ENCODE data around the gene CHRM5.

DNA sequence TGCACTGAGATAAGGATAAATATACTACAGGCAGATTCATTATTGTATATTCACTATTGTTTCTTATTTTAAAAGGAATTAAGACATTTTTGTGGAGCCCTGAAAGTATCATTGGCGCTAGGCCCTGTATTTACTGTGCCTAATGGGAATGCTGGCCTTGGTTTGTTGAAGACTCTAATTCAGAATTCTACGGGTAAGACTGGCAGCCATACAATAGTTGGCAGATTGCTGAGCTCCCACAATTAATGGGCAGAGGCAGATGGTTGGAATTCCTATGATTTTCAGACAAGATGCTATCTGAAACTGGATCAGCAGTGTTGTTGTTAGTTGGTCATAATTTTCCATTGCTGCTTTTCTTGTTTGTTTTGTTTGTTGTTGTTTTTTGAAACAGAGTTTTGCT is 148.3 kb downstream of the CHRM5 start:
- TF ChIP-seq, protein P1, sequence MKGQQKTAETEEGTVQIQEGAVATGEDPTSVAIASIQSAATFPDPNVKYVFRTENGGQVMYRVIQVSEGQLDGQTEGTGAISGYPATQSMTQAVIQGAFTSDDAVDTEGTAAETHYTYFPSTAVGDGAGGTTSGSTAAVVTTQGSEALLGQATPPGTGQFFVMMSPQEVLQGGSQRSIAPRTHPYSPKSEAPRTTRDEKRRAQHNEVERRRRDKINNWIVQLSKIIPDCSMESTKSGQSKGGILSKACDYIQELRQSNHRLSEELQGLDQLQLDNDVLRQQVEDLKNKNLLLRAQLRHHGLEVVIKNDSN (CRISPR knock-in tag; IDR thresholded peaks at IDR 0.05), result no peak
- TF ChIP-seq EZH2 (IDR thresholded peaks at IDR 0.05; ENCODE audit: borderline replicate concordance, low read depth, low read length) (no peak), ZNF217 (CRISPR knock-in tag; IDR thresholded peaks at IDR 0.05) (no peak), FUS (optimal IDR thresholded peaks at IDR 0.05; ENCODE audit: low read depth, low read length) (no peak), POLR2AphosphoS5 (IDR thresholded peaks at IDR 0.05; ENCODE audit: control insufficient read depth, insufficient read depth, low read depth, low read length) (no peak), ATF1 (CRISPR knock-in tag; IDR thresholded peaks at IDR 0.05) (no peak), ATF1 (tag; IDR thresholded peaks at IDR 0.05) (no peak), RBM22 (IDR thresholded peaks at IDR 0.05; ENCODE audit: low read depth, low read length, poor library complexity, severe bottlenecking) (no peak), ZFX (CRISPR knock-in tag; IDR thresholded peaks at IDR 0.05) (no peak)
- TF ChIP-seq, protein P2, sequence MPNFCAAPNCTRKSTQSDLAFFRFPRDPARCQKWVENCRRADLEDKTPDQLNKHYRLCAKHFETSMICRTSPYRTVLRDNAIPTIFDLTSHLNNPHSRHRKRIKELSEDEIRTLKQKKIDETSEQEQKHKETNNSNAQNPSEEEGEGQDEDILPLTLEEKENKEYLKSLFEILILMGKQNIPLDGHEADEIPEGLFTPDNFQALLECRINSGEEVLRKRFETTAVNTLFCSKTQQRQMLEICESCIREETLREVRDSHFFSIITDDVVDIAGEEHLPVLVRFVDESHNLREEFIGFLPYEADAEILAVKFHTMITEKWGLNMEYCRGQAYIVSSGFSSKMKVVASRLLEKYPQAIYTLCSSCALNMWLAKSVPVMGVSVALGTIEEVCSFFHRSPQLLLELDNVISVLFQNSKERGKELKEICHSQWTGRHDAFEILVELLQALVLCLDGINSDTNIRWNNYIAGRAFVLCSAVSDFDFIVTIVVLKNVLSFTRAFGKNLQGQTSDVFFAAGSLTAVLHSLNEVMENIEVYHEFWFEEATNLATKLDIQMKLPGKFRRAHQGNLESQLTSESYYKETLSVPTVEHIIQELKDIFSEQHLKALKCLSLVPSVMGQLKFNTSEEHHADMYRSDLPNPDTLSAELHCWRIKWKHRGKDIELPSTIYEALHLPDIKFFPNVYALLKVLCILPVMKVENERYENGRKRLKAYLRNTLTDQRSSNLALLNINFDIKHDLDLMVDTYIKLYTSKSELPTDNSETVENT (CRISPR knock-in tag; IDR thresholded peaks at IDR 0.05), result no peak
- TF ChIP-seq, protein P3, sequence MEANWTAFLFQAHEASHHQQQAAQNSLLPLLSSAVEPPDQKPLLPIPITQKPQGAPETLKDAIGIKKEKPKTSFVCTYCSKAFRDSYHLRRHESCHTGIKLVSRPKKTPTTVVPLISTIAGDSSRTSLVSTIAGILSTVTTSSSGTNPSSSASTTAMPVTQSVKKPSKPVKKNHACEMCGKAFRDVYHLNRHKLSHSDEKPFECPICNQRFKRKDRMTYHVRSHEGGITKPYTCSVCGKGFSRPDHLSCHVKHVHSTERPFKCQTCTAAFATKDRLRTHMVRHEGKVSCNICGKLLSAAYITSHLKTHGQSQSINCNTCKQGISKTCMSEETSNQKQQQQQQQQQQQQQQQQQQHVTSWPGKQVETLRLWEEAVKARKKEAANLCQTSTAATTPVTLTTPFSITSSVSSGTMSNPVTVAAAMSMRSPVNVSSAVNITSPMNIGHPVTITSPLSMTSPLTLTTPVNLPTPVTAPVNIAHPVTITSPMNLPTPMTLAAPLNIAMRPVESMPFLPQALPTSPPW (CRISPR knock-in tag; IDR thresholded peaks at IDR 0.05), result no peak
- TF ChIP-seq, protein P4, sequence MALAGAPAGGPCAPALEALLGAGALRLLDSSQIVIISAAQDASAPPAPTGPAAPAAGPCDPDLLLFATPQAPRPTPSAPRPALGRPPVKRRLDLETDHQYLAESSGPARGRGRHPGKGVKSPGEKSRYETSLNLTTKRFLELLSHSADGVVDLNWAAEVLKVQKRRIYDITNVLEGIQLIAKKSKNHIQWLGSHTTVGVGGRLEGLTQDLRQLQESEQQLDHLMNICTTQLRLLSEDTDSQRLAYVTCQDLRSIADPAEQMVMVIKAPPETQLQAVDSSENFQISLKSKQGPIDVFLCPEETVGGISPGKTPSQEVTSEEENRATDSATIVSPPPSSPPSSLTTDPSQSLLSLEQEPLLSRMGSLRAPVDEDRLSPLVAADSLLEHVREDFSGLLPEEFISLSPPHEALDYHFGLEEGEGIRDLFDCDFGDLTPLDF (CRISPR knock-in tag; IDR thresholded peaks at IDR 0.05), result no peak
- TF ChIP-seq, protein P5, sequence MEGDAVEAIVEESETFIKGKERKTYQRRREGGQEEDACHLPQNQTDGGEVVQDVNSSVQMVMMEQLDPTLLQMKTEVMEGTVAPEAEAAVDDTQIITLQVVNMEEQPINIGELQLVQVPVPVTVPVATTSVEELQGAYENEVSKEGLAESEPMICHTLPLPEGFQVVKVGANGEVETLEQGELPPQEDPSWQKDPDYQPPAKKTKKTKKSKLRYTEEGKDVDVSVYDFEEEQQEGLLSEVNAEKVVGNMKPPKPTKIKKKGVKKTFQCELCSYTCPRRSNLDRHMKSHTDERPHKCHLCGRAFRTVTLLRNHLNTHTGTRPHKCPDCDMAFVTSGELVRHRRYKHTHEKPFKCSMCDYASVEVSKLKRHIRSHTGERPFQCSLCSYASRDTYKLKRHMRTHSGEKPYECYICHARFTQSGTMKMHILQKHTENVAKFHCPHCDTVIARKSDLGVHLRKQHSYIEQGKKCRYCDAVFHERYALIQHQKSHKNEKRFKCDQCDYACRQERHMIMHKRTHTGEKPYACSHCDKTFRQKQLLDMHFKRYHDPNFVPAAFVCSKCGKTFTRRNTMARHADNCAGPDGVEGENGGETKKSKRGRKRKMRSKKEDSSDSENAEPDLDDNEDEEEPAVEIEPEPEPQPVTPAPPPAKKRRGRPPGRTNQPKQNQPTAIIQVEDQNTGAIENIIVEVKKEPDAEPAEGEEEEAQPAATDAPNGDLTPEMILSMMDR (IDR thresholded peaks at IDR 0.05 in 2 of 3, conservative IDR thresholded peaks at IDR 0.05 in 1 of 3; ENCODE audit: insufficient read depth in 2 of 3, low read depth in 1 of 3, low read length in 3 of 3), result no peak

Measured in K562 (cell line).